ENCODE data around the gene FAM221A.

The FAM221A gene

DNA sequence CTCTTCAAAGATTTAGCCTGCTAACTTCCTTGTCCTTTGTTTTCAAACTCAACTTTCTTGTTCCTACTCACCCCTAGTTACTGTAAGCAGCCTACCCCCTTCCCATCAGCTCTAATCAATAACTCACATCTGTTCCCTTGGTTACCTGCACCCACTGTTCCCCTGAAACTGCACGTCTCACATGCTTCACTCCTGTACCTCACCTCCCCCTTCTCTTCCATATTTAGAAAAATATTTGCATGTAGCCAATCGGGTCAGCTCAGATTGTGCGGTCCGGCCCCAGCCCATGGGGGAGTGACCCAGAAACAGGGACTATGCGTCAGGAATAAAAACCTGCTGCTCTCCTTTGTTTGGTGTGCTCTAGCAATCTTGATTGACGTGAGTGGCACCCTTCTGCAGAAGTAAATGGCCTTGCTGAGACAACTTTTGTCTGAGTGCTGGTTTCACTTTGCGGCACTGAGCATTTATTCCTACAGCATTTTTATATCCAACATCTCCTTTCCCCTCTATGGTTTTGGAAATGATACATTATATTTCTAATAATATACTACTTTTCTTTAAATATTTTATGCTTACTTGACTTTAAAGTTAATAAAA, 21.1 kb upstream of the FAM221A start:
- no peak for DNase-seq (ENCODE audit: extremely low read depth, insufficient read length)
- TF ChIP-seq, protein P1, sequence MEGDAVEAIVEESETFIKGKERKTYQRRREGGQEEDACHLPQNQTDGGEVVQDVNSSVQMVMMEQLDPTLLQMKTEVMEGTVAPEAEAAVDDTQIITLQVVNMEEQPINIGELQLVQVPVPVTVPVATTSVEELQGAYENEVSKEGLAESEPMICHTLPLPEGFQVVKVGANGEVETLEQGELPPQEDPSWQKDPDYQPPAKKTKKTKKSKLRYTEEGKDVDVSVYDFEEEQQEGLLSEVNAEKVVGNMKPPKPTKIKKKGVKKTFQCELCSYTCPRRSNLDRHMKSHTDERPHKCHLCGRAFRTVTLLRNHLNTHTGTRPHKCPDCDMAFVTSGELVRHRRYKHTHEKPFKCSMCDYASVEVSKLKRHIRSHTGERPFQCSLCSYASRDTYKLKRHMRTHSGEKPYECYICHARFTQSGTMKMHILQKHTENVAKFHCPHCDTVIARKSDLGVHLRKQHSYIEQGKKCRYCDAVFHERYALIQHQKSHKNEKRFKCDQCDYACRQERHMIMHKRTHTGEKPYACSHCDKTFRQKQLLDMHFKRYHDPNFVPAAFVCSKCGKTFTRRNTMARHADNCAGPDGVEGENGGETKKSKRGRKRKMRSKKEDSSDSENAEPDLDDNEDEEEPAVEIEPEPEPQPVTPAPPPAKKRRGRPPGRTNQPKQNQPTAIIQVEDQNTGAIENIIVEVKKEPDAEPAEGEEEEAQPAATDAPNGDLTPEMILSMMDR (IDR thresholded peaks at IDR 0.05; ENCODE audit: insufficient read depth, low read length, poor library complexity, severe bottlenecking): no peak
- Histone ChIP-seq H3K27me3 (replicated peaks; ENCODE audit: control insufficient read depth, insufficient read depth, low read length) (no peaks in the 10 kb centered on the region), H3K36me3 (ENCODE audit: control insufficient read depth, insufficient read depth, low read length) (no peaks in the 10 kb centered on the region), H3K4me3 (replicated peaks; ENCODE audit: low read depth, low read length) (no peak overlapping the region)

- no peak for DNase-seq (ENCODE audit: extremely low read depth, insufficient read length)
- no peaks in the 10 kb centered on the region for H3K36me3 ChIP-seq (ENCODE audit: control insufficient read depth, insufficient read depth, low read length)
- no peak overlapping the region for H3K4me3 ChIP-seq (replicated peaks; ENCODE audit: low read depth, low read length)
- TF ChIP-seq, protein P1 (IDR thresholded peaks at IDR 0.05; ENCODE audit: insufficient read depth, low read length, poor library complexity, severe bottlenecking): no peak
- no peaks in the 10 kb centered on the region for H3K27me3 ChIP-seq (replicated peaks; ENCODE audit: control insufficient read depth, insufficient read depth, low read length)
These were observed 18.6 kb upstream of the FAM221A start for GRCh38 chr7:23661385-23661784.

- no peaks in the 10 kb centered on the region for H3K36me3 ChIP-seq (ENCODE audit: control insufficient read depth, insufficient read depth, low read length)
- DNase-seq (ENCODE audit: extremely low read depth, insufficient read length): no peak
- no peak overlapping the region for H3K4me3 ChIP-seq (replicated peaks; ENCODE audit: low read depth, low read length)
- TF ChIP-seq, protein P1 (IDR thresholded peaks at IDR 0.05; ENCODE audit: insufficient read depth, low read length, poor library complexity, severe bottlenecking): no peak
- H3K27me3 ChIP-seq (replicated peaks; ENCODE audit: control insufficient read depth, insufficient read depth, low read length): no peaks in the 10 kb centered on the region
These were observed 17.6 kb upstream of the FAM221A start for GRCh38 chr7:23662124-23662983.

DNA sequence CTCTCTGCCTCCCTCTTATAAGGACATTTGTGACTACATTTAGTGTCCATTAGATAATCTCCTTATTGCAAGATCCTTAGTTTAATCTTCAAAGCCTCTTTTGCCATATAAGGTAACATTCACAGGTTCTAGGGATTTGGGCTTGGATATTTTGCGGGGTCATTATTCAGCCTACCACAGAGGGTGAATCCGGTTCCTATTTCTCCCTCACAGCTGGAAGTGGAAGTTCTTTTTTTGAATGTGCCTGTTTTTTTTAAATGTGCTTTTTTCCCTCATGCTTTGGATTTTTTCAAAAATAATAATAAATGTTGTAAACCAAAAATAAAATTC, 17.1 kb upstream of the FAM221A start:
- Histone ChIP-seq H3K4me3 (replicated peaks; ENCODE audit: low read depth, low read length) (no peak overlapping the region), H3K36me3 (ENCODE audit: control insufficient read depth, insufficient read depth, low read length) (no peaks in the 10 kb centered on the region), H3K27me3 (replicated peaks; ENCODE audit: control insufficient read depth, insufficient read depth, low read length) (no peaks in the 10 kb centered on the region)
- no peak for DNase-seq (ENCODE audit: extremely low read depth, insufficient read length)
- TF ChIP-seq, protein P1 (IDR thresholded peaks at IDR 0.05; ENCODE audit: insufficient read depth, low read length, poor library complexity, severe bottlenecking): no peak

GRCh38 chr7:23664122-23664521, 15.9 kb upstream of the FAM221A start:
- TF ChIP-seq, protein P1 (IDR thresholded peaks at IDR 0.05; ENCODE audit: insufficient read depth, low read length, poor library complexity, severe bottlenecking): no peak
- DNase-seq (ENCODE audit: extremely low read depth, insufficient read length): no peak
- no peaks in the 10 kb centered on the region for H3K36me3 ChIP-seq (ENCODE audit: control insufficient read depth, insufficient read depth, low read length)
- H3K4me3 ChIP-seq (replicated peaks; ENCODE audit: low read depth, low read length): no peak overlapping the region
- H3K27me3 ChIP-seq (replicated peaks; ENCODE audit: control insufficient read depth, insufficient read depth, low read length): no peaks in the 10 kb centered on the region
